ENCODE results near the gene SAC3D1.

- TF ChIP-seq HDAC2 (IDR thresholded peaks at IDR 0.05) (no peak), EHF (CRISPR knock-in tag; IDR thresholded peaks at IDR 0.05) (no peak), CEBPB (IDR thresholded peaks at IDR 0.05) (no peak), USF2 (IDR thresholded peaks at IDR 0.05) (no peak), JUN (IDR thresholded peaks at IDR 0.05) (no peak), RAD21 (conservative IDR thresholded peaks at IDR 0.05 in 1 of 2, IDR thresholded peaks at IDR 0.05 in 1 of 2) (no peak), MAFK (IDR thresholded peaks at IDR 0.05; ENCODE audit: partially characterized antibody) (no peak), CTCF (IDR thresholded peaks at IDR 0.05) (no peak), EP300 (IDR thresholded peaks at IDR 0.05) (no peak)
Measured at GRCh38 chr11:65069217-65069616, 28.2 kb downstream of the SAC3D1 start.
